ENCODE measurements around the gene OR7G1. TPM values are rescaled to one million over a fixed set of nuclear protein-coding genes. Genes with fewer than 3 reads are reported as not detected.

The OR7G1 gene
- total RNA-seq, 1 donor from 2014 or later, result not detected

- peaks cover 23% of the 10 kb centered on the region for H3K27me3 Mint-ChIP-seq (ENCODE audit: unreplicated experiment)
- TF ChIP-seq, protein P1, sequence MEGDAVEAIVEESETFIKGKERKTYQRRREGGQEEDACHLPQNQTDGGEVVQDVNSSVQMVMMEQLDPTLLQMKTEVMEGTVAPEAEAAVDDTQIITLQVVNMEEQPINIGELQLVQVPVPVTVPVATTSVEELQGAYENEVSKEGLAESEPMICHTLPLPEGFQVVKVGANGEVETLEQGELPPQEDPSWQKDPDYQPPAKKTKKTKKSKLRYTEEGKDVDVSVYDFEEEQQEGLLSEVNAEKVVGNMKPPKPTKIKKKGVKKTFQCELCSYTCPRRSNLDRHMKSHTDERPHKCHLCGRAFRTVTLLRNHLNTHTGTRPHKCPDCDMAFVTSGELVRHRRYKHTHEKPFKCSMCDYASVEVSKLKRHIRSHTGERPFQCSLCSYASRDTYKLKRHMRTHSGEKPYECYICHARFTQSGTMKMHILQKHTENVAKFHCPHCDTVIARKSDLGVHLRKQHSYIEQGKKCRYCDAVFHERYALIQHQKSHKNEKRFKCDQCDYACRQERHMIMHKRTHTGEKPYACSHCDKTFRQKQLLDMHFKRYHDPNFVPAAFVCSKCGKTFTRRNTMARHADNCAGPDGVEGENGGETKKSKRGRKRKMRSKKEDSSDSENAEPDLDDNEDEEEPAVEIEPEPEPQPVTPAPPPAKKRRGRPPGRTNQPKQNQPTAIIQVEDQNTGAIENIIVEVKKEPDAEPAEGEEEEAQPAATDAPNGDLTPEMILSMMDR (IDR thresholded peaks at IDR 0.05; ENCODE audit: unreplicated experiment), result no peak
- H3K4me3 Mint-ChIP-seq (ENCODE audit: unreplicated experiment), result peak overlapping the region; percentile 72
- peaks cover 38% of the 10 kb centered on the region for H3K9me3 Mint-ChIP-seq (ENCODE audit: unreplicated experiment)
- no peak overlapping the region for H3K27ac Mint-ChIP-seq (ENCODE audit: unreplicated experiment)
- H3K4me1 Mint-ChIP-seq (ENCODE audit: unreplicated experiment), result peaks cover 9% of the 10 kb centered on the region
- no peak for DNase-seq (ENCODE audit: low spot score)
- peaks cover 93% of the 10 kb centered on the region for H3K36me3 Mint-ChIP-seq (ENCODE audit: low read depth, unreplicated experiment)
Measured at GRCh38 chr19:9155591-9155990, 40.0 kb upstream of the OR7G1 start.

GRCh38 chr19:9151367-9151766, 35.8 kb upstream of the OR7G1 start:
- Mint-ChIP-seq H3K4me3 (ENCODE audit: unreplicated experiment) (no peak overlapping the region), H3K9me3 (ENCODE audit: unreplicated experiment) (peaks cover 54% of the 10 kb centered on the region), H3K27me3 (ENCODE audit: unreplicated experiment) (peaks cover 17% of the 10 kb centered on the region), H3K27ac (ENCODE audit: unreplicated experiment) (no peak overlapping the region), H3K36me3 (ENCODE audit: low read depth, unreplicated experiment) (peaks cover 88% of the 10 kb centered on the region), H3K4me1 (ENCODE audit: unreplicated experiment) (peaks cover 4% of the 10 kb centered on the region)
- TF ChIP-seq, protein P1 (IDR thresholded peaks at IDR 0.05; ENCODE audit: unreplicated experiment), result no peak
- DNase-seq (ENCODE audit: low spot score), result no peak

DNA sequence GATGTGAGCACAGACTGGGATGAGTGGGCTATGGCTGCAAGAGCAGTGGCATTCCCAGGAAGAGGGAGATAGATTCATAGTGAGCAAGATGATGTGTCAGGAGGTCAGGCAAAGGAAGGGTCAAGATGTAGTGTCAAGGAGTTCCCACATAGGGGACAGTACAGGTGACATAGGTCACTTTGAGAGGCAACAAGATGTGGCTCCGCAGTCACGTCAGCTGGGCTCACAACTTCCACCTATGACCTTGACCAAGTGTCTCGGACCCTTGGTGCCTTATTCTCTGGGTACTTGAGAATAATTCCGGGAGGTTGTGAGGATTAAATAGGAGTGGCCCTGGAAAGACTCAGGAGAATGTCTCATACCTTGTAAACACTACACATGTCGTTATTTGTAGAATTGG, 35.1 kb upstream of the OR7G1 start:
- Mint-ChIP-seq H3K36me3 (ENCODE audit: low read depth, unreplicated experiment) (peaks cover 82% of the 10 kb centered on the region), H3K4me3 (ENCODE audit: unreplicated experiment) (peak overlapping the region; percentile 48), H3K4me1 (ENCODE audit: unreplicated experiment) (no peaks in the 10 kb centered on the region), H3K27ac (ENCODE audit: unreplicated experiment) (no peak overlapping the region), H3K9me3 (ENCODE audit: unreplicated experiment) (peaks cover 55% of the 10 kb centered on the region), H3K27me3 (ENCODE audit: unreplicated experiment) (peaks cover 14% of the 10 kb centered on the region)
- TF ChIP-seq, protein P1 (IDR thresholded peaks at IDR 0.05; ENCODE audit: unreplicated experiment), result no peak
- DNase-seq (ENCODE audit: low spot score), result no peak

- Mint-ChIP-seq H3K9me3 (ENCODE audit: unreplicated experiment) (peaks cover 53% of the 10 kb centered on the region), H3K27me3 (ENCODE audit: unreplicated experiment) (peaks cover 11% of the 10 kb centered on the region), H3K4me3 (ENCODE audit: unreplicated experiment) (peak overlapping the region; percentile 66), H3K27ac (ENCODE audit: unreplicated experiment) (no peak overlapping the region), H3K4me1 (ENCODE audit: unreplicated experiment) (no peaks in the 10 kb centered on the region), H3K36me3 (ENCODE audit: low read depth, unreplicated experiment) (peaks cover 79% of the 10 kb centered on the region)
- DNase-seq (ENCODE audit: low spot score), result no peak
- TF ChIP-seq, protein P1 (IDR thresholded peaks at IDR 0.05; ENCODE audit: unreplicated experiment), result no peak
Measured at GRCh38 chr19:9149997-9150396, 34.4 kb upstream of the OR7G1 start.

DNA sequence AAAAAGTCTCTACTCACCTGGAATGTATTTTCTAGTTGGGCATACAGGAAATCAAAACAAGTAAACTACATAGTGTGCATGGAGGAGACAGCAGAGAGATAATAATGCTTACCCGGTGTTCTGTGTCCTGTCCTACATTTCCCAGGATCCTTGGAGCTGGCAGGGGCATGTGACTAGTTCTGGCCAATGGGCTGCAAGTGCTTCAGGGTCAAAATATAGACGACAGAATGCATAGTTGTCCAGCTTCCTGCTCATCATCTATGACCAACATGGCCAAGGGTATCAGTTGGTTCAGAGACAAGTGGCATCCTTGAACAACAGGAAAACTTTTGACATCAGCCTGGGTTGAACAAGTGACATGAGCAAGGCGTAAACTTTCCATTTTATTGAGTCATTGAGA, 33.1 kb upstream of the OR7G1 start:
- Mint-ChIP-seq H3K9me3 (ENCODE audit: unreplicated experiment) (peaks cover 48% of the 10 kb centered on the region), H3K27me3 (ENCODE audit: unreplicated experiment) (peaks cover 7% of the 10 kb centered on the region)

More for the DNA sequence above, 33.1 kb upstream of the OR7G1 start:
- TF ChIP-seq, protein P1 (IDR thresholded peaks at IDR 0.05; ENCODE audit: unreplicated experiment), result no peak
- Mint-ChIP-seq H3K36me3 (ENCODE audit: low read depth, unreplicated experiment) (peaks cover 68% of the 10 kb centered on the region), H3K4me3 (ENCODE audit: unreplicated experiment) (peak overlapping the region; percentile 85), H3K27ac (ENCODE audit: unreplicated experiment) (no peak overlapping the region), H3K4me1 (ENCODE audit: unreplicated experiment) (no peaks in the 10 kb centered on the region)
- DNase-seq (ENCODE audit: low spot score), result no peak

All from endothelial cell (in vitro differentiated cells).